Calu3 (cell line): ENCODE data around the gene MAP3K2. TPM values are rescaled to one million over a fixed set of nuclear protein-coding genes. Genes with fewer than 3 reads are reported as not detected.

ENCODE experiments used
- BruUV-seq: library from RNA; stranded (reverse); fragments of 400-500 nt; replicated peaks from 2 replicates; lab custom pipeline; 2021; lab: Mats Ljungman, UMichigan
- CTCF ChIA-PET: fragments of 300-600 bp; sonication (Branson Sonifier 250); formaldehyde crosslinking; loops from one replicate; lab custom pipeline; 2022; ENCODE audit warnings: antibody characterized with exemption; lab: Charles Lee
- DNase-seq: peaks from one replicate; pipeline ENCODE4 v3.0.0; 2022
- H3K27ac Mint-ChIP-seq: one replicate; pipeline ENCODE4 v1.8.0; 2022; ENCODE audit warnings: mixed read lengths; ENCODE audit not compliant: unreplicated experiment
- H3K27me3 Mint-ChIP-seq: one replicate; pipeline ENCODE4 v1.8.0; 2022; ENCODE audit warnings: mixed read lengths; ENCODE audit not compliant: unreplicated experiment
- H3K36me3 Mint-ChIP-seq: one replicate; pipeline ENCODE4 v1.8.0; 2022; ENCODE audit warnings: mild to moderate bottlenecking, moderate library complexity, mixed read lengths; ENCODE audit not compliant: insufficient read depth, unreplicated experiment
- H3K4me1 Mint-ChIP-seq: one replicate; pipeline ENCODE4 v1.8.0; 2022; ENCODE audit warnings: mild to moderate bottlenecking, low read depth, mixed read lengths; ENCODE audit not compliant: unreplicated experiment
- H3K4me3 Mint-ChIP-seq: one replicate; pipeline ENCODE4 v1.8.0; 2022; ENCODE audit warnings: mild to moderate bottlenecking, low read depth, moderate library complexity, mixed read lengths; ENCODE audit not compliant: unreplicated experiment
- H3K9me3 Mint-ChIP-seq: one replicate; pipeline ENCODE4 v1.8.0; 2022; ENCODE audit warnings: low read depth, mixed read lengths; ENCODE audit not compliant: unreplicated experiment
- intact Hi-C: fragments of 100-400 bp; cut with micrococcal nuclease; formaldehyde crosslinking; loops from one replicate; pipeline ENCODE4 v1.10.0; 2022; ENCODE audit not compliant: unreplicated experiment
- total RNA-seq: library from RNA; stranded (reverse); gene quantifications from 2 replicates; pipeline ENCODE4 v1.2.3, GENCODE V29; 2022
- TF ChIP-seq, protein P1 (sequence below): fragments of 200-600 bp; IDR thresholded peaks from one replicate; pipeline ENCODE4 v1.8.0; 2022; ENCODE audit warnings: antibody characterized with exemption; ENCODE audit not compliant: unreplicated experiment

MAP3K2 gene
- total RNA-seq, 1 experiment from 2014 or later = 60.9 TPM

GRCh38 chr2:127309468-127309867, 78.3 kb downstream of the MAP3K2 start:
- no TSS peak for BruUV-seq
- TF ChIP-seq, protein P1, sequence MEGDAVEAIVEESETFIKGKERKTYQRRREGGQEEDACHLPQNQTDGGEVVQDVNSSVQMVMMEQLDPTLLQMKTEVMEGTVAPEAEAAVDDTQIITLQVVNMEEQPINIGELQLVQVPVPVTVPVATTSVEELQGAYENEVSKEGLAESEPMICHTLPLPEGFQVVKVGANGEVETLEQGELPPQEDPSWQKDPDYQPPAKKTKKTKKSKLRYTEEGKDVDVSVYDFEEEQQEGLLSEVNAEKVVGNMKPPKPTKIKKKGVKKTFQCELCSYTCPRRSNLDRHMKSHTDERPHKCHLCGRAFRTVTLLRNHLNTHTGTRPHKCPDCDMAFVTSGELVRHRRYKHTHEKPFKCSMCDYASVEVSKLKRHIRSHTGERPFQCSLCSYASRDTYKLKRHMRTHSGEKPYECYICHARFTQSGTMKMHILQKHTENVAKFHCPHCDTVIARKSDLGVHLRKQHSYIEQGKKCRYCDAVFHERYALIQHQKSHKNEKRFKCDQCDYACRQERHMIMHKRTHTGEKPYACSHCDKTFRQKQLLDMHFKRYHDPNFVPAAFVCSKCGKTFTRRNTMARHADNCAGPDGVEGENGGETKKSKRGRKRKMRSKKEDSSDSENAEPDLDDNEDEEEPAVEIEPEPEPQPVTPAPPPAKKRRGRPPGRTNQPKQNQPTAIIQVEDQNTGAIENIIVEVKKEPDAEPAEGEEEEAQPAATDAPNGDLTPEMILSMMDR = no peak
- no peak overlapping the region for H3K4me3 Mint-ChIP-seq
- no peak overlapping the region for H3K27ac Mint-ChIP-seq
- no peaks in the 10 kb centered on the region for H3K27me3 Mint-ChIP-seq
- no peak for DNase-seq
- no peaks in the 10 kb centered on the region for H3K9me3 Mint-ChIP-seq
- CTCF ChIA-PET = no interaction called here
- intact Hi-C loops = no loop called here
- no peaks in the 10 kb centered on the region for H3K4me1 Mint-ChIP-seq
- peaks cover 11% of the 10 kb centered on the region for H3K36me3 Mint-ChIP-seq

DNA sequence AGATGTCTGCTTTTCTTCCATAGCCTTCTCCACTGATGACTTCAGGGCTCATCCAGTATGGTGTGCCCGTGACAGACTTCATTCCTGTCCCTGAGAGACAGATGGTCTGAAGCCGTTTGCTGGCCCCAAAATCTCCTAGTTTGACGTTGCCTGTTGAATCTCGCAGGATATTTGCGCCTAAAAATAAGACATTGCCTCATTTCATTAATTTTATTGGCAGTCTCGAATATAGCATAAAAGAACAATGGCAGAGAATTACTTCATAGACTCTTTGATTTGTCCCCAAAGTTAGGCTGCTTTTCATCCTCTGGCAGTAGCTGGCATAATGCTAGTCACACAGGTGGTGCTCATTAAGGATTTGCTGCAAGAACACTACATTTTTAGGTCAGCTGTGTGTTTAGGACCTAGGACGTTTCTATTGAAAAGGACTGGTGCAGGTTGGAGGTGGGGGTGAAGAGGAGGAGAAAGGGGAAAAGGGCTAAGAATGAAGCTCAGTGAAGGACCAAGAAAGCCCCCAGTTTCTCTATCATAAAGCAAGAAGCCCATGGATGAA, 79.1 kb downstream of the MAP3K2 start:
- CTCF ChIA-PET = no interaction called here
- BruUV-seq = no TSS peak
- peaks cover 11% of the 10 kb centered on the region for H3K36me3 Mint-ChIP-seq
- intact Hi-C loops = no loop called here
- TF ChIP-seq, protein P1 = no peak
- no peak for DNase-seq
- H3K9me3 Mint-ChIP-seq = no peaks in the 10 kb centered on the region
- no peaks in the 10 kb centered on the region for H3K27me3 Mint-ChIP-seq
- H3K4me1 Mint-ChIP-seq = no peaks in the 10 kb centered on the region
- peak overlapping the region; percentile 50 for H3K27ac Mint-ChIP-seq
- no peak overlapping the region for H3K4me3 Mint-ChIP-seq

GRCh38 chr2:127305990-127306585, 81.7 kb downstream of the MAP3K2 start:
- Mint-ChIP-seq H3K36me3 (peaks cover 11% of the 10 kb centered on the region), H3K4me1 (no peaks in the 10 kb centered on the region), H3K4me3 (no peak overlapping the region), H3K9me3 (no peaks in the 10 kb centered on the region), H3K27ac (no peak overlapping the region), H3K27me3 (no peaks in the 10 kb centered on the region)
- no peak for DNase-seq
- intact Hi-C loops = no loop called here
- TF ChIP-seq, protein P1 = no peak
- CTCF ChIA-PET = no interaction called here
- BruUV-seq = no TSS peak

- H3K36me3 Mint-ChIP-seq = peaks cover 5% of the 10 kb centered on the region
- CTCF ChIA-PET = interaction anchor here (0.6 to 1.9 kb wide), 2 partner anchors 93 to 105 kb away, joined by 3 to 5 read pairs; no protein-coding TSS in a partner anchor
- H3K4me3 Mint-ChIP-seq = no peak overlapping the region
- intact Hi-C loops = no loop called here
- H3K27ac Mint-ChIP-seq = no peak overlapping the region
- H3K27me3 Mint-ChIP-seq = no peaks in the 10 kb centered on the region
- no TSS peak for BruUV-seq
- DNase-seq = no peak
- TF ChIP-seq, protein P1 = no peak
- no peaks in the 10 kb centered on the region for H3K9me3 Mint-ChIP-seq
- H3K4me1 Mint-ChIP-seq = no peaks in the 10 kb centered on the region
Measured at GRCh38 chr2:127302168-127302567, 85.6 kb downstream of the MAP3K2 start.
